HG02623 (cell line): Measurements from ENCODE around the gene NFIA.

Source experiments
- ATAC-seq: cut with Tn5 transposase; IDR thresholded peaks from one replicate; pipeline ENCODE4 v1.9.1; 2021; ENCODE audit warnings: moderate library complexity; ENCODE audit not compliant: unreplicated experiment

The NFIA gene

DNA sequence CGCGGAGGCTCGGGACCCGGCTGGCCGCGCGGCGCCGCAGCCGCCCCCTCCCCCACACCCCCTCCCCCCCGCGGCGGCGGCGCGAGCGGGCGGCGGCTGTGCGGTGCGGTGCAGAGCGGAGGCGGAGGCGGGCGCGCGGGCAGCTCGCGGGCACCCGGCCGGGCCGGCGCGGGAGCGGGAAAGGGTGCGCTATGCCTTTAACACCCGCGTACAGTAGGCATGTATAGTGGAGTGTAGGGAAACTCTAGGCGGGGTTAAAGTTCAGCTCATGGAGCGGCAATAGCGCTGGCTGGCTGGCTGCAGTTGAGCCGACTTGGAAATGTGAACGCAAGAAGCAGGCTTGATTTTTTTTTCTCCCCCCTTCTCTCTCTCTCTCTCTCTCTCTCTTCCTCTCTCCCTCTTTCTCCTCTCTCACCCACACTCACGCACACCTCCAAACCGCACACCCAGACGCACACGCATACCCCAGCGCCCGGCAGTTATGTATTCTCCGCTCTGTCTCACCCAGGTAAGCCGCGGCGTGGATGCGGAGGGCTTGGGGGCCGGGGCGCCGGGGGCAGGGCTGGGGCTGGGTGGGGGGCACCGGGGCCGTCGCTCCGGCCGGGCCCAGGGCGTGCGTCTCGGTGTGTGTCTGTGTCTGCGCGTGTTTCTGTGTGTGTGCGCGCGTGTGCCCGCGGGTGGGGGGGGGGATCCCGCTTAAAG is at the start of gene NFIA:
NFIA (plus strand) TSS at position 251 of the 702 bp plus-strand sequence.
- ATAC-seq: no peak

DNA sequence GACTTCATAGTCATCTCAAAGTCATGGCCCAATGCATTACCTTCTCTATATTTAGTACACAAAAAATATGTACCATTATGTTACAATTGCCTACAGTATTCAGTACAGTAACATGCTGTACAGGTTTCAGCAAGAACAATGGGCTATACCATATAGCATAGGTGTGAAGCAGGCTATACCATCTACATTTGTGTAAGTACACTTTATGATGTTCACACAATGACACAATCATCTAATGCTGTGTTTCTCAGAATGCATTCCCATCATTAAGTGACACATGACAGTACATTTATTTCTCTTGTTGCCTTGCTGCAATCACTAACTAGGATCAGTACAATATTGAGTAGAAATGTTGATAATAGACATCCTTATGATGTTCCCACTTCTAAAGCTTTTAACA is 46.5 kb upstream of the NFIA start:
- ATAC-seq: no peak

DNA sequence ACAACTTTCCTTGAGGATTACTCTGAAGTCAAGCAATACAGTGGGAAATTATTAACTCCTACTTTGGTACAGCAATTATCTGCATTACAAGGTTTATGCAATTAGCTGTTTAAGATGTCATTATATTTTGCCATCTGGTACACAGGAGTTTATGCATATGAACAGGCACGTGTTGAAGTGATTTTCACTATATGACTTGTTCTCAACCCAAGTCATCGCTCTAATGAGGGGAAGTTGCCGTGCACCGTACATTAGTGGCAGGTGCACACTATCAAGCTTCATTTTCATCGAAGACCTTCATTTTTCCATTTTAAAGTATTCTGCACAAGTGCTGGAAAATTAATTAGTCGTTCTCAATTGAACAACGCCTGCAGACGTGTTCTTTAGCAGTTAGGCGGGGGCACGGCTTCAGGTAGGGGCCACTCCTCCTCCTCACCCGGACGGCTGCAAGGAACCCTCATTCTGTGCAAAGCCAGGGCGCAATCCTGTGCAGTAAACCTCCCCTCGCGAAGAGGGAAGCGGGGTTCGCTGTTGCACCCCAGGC is 39.8 kb upstream of the NFIA start:
- no peak for ATAC-seq

DNA sequence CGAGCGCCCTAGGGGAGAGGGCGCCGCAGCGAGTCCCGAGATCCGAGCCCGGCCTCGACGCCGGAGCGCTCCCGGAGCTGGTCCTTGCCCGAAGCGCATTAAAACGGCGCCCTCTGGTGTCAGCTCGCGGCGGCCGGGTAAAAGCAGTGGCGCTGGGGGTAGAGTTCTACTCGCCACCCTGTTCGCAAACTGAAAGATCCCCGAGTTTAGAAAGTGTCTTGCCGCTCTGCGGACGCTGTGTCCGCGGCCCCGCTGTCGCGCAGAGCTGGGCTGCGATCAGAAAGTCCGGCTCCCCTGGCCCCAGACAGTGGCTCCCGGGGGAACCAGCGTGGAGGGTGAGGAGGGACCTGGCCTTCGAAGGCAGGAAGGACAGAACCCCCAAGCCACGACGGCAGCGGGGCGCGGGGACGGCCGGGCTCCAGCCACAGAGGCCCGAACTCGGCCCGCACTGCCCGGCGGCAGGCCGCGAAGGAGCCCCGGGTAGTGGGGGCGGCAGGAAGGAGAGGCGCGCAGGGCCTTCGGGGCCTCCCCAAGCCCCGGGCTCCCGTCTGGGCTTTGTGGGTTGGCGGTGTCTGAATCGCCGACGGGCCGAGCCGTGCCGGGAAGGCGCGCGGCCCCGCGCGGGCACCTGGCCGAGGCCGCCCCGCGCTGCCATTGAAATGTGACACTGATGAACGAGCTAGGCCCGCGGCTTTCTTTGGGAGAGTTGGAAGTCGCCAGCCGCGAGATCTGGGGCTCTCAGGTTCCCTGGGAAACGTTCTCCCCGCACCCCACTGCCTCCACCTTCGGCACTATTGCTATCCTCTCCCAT is 39.1 kb upstream of the NFIA start:
- ATAC-seq: no peak

DNA sequence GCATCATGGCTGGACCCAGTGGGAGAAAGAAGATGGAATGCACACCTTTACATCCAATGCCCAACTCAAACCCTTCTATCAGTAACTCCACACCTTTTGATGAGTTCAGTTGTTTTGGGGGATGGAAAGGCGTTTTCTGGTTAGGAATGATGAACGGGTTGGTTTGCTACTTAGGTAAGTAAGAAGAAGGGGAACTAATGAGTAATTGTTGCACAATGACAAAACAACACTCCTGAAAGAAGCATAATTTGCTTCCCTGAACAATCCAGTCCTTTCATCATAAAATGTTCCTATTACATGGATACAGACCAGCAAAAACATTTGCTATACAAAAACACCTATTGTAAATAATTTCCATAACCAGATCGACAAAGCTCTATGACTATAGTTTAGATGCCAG is 35.9 kb upstream of the NFIA start:
- ATAC-seq: no peak

DNA sequence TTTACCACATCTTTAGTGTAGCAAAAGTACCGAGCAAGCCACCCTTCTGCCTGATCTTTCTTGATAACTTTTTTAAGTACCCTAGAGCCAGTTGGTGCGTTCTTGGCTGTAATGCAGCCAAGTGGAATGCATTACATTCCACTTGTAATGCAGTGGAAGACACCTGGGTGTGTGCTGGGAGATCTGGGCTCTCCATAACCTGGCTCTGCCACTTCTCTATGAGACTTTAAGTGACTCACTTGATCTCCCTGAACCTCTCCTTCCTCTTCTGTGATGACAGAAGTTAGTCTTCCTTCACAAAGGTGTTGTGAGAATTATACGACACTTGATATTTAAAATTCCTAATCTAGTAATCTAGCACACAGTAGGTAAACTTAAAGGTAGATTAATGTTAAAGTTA is 35.3 kb upstream of the NFIA start:
- ATAC-seq: no peak

DNA sequence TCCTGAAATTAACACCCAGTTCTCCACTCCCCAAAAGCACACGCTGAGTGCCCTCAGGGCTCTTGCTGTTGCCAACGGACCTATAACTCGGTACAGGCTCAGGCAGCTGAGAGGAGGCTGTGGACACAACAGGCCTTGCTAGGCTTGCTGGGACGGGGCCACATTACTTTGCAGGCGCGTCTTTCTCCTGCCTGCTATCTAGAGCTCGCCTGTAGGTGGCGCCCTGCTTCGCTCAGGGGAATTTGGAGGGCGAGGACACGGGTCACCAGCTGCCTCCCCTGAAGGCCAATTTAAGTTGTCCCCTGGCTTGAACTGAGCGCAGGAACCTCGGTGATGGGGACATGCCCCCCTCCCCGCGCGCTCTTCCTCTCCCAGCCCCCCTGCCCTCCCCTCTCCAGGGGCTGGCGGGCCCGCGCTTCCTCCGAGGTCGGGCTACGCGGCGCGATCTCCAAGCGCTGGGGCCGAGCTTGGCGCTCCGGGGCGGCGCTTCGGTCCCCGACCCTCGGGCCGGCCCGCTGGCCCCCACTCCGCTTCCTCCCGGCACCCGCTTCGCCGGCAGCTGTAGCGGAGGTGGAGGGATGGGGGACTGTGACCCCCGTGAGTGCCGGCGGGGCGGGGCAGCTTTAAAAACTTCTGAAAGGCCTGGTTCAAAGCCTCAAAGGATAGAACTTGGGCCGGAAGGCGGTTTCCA is 32.4 kb upstream of the NFIA start:
- peak; percentile 61 for ATAC-seq

DNA sequence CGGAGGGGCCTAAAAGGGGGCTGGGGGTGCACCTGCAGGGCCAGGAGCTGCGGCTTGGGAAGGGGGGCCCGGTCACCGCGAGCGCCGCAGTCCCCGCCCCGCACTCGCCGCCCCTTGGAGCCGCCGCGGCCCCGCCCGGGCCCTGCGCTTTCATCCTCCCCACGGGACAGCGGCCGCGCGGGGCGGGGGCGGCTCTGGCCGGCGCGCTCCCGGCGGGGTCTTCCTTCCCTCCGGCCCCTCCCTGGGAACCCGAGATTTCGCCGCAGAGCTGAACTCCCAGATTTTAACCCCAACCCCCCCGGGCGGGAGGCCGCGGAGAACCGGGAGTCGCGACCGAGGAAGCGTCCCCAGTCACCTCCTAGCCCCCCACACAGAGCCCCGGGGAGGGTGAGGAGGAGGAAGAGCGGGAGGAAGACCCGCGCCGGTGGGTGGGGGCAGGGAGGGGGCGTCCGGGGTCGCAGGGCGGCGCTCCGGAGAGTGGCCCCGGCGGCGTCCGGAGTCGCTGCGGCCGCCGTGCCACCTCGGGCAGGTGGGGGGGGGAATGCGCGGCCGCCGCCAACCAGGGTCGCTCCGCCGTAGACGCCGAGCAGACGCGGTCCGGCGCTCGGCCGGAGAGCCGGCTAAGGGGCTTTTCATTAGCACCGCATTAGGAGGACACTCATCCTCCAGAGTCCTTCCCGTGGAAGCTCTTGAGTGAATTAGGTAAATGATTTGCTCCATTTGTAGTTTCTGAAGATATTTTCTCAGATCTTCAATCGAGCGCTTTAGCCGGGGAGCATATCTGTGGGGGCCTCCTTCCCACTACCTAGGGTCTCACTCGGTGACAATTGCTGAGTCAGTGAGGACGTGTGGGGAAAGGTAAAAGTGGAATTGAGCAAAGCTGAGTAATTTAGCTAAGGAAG is 31.6 kb upstream of the NFIA start:
- no peak for ATAC-seq

DNA sequence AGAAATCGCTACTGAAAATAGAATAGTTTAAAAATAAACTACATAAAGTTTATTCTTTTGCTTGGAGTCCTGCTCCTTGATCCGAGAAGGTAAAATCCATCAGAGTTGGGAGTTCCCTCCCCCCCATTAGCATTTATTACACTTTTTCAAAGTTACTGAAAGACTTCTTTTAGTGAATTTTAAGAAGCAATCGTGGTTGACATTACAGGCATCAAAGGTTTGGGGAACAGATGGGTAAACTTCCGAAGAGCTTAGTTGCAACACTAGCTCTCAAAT is 31.0 kb upstream of the NFIA start:
- no peak for ATAC-seq

DNA sequence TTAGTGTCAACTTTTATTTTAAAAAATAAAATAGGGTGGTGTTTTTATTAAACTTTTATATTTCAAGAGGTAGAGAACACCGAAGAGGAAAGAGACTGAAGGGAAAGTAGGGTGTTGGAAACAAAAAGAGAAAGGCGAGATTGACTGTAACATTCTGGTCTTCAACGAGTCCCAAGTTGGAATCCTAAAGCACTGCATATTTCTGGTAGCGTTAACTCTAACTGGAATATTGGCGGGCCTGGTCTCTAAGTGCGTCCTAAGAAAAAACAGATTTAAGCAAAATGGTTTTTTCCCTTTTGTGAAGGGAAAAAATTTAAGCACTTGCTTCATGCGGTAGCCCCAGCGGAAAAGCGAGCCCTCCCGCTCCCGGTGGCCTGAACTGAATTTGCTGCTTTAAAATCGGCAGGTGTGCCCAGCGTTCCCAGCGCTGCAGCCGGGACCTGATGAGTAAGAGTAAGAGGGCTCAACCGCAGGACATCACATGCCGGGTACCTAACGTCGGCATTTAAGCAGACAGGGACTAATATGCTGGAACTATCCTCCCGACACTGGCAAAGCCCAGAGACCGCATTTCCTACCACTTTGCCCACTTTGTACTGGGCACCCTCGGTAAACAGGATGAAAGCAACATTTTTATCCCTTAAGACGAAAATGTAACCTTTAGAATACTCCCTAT is 30.5 kb upstream of the NFIA start:
- ATAC-seq: no peak

DNA sequence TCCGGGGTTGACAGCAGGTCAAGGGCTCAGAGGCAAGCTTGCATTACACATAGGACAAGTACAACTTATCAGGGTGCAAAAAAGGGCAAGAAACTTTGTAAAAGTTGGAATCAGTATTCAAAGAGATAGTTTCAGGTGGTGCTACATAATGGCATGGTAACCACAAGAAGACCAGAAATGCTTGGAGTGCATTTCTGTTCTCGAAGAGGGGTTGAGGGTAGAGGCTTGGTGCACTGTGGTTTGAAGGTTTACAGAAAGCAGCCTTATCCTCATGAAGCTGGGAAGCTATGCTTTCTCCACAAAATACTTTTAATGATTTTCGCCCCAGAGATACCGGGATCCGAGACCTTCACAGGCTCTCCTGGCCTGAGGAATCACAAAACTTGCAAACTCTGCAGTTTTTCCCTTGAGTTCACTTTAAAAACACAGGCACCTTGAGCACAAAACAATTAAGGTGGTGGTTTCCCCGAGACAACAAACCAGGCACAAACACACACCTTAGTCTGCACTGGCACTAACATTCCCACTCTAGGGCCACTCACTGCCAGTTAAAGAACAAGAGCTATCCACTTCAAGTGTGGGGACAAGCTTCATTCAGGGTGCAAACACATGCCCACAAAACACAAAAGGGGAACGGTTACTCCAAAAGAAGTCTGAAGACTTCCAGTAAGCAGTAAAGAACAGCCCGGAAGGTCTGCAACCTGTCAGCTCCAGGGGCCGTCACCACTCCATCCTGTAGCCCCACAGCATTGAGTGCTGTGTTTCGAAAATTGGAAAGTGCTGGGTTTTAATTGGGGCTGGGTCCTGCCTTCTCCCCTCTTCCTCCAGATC is 29.8 kb upstream of the NFIA start:
- no peak for ATAC-seq

DNA sequence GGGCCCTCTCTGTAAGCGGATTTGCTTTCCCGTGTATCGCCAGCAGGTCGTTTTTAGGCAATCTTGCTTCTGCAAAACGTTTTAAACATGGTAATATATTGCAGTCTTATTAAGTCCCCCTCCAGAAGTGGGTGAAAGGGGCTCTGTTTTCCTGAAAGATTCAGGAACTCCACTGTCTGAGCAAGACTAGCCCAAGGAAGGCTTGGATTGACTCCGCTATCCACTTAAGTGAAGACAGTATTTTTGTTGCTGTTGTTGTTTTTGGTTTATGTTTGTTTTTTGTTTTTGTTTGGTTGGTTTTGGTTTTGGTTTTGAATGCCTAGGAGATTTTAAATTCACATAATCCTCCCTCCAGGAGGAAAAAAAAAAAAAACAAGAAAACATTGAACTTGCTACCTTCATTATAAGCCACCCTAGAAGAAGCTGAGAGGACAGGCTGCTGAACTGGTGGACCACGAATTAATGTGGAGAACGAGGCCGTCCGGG is 29.1 kb upstream of the NFIA start:
- no peak for ATAC-seq

DNA sequence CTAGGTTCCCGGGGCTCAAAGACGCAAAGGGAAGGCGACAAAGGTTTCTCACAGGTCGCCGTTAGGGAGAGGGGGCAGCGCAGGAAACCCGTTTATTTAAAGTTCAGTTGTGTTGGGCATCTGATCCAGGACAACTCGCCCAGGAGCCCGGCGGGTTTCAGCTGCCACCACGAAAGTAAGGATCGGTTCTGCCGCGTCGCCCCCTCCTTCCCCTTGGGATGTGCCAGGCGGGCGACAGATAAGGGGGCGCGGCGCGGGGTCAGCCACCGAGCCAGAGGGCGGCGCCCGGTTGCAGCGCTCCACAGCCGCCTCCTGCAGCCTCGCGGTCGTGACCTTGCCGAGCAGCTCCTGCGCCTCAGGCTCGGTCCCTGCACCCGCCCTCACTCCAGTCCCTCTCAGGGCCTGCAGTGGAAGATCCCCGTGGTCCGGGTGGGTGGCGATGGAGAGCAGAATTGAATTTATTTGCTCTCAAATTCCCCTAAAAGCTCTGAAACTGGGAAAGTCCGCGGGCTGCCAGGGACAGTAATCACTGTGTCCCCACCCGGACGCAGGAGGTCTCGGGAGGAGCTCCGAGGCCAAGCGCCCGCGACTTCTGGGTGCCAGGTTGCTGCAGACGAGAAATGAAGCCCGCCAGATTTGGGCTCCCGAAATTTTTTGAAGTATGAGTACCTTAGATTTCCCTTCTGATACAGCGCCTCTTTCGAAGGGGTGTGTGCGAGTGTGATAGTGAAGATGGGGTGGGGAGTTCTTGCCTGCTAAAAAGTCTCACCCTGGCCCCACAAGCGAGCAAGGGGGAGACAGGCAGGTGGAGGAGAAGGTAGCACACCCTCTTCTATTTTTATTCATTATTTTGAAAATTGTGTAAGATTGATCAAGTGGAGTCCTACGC is 28.4 kb upstream of the NFIA start:
- no peak for ATAC-seq

DNA sequence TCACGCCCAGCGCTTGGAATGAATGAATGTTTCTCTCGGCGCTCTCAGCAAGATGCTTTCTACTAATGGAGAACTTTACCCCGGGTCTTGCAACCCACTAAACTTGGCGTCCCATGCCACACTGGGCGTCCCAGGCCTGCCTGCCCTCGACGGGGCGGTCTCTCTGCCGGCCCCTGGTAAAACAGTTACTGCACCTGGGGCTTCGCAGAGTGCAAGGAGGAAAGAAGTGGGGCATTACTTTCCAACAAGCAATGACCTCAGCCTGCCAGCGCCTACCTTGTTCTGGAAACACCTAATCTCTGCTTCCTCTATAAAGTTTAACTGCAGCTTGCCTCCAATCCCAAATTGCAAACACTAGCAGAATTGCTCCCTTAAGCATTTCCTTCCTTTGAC is 27.8 kb upstream of the NFIA start:
- ATAC-seq: no peak

DNA sequence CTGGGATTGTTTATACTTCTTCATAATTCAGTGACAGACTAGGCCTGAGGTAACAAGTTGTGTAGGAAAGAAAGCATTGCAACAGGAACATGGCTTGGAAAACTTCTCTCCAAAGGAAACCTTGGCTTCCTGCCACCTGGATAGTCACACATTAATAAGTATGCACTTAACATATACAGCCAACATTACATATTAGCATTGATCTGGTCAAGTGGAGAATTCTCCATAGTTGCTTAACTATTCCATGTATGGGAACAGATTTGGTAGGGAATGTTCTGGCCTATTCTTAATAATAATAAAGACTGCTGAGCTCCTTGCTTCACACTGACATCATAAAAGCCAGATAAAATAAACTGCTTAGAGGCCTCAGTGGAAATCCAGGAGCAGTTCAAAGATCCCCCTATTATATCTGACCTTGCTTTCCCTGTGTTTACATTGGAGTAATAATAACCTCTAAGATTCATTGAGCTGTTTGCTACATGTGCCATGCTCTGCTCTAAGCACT is 27.2 kb upstream of the NFIA start:
- no peak for ATAC-seq

DNA sequence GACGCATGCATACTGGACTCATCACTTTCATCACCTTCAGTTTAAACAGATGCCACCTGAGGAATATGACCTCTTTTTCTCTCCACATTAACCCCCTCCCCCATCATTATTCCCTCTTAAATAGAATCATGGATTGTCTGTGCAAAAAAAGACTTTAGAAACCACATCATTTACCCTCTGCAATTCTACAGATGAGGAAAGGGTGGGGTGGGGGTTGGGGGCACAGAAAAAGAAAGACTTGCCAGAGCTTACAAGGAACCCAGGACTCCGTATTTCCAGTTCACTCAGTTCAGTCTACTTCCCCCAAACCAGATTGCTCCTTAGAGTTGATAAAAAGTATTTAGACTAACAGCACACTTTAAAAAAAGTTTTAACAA is 26.2 kb upstream of the NFIA start:
- ATAC-seq: no peak

DNA sequence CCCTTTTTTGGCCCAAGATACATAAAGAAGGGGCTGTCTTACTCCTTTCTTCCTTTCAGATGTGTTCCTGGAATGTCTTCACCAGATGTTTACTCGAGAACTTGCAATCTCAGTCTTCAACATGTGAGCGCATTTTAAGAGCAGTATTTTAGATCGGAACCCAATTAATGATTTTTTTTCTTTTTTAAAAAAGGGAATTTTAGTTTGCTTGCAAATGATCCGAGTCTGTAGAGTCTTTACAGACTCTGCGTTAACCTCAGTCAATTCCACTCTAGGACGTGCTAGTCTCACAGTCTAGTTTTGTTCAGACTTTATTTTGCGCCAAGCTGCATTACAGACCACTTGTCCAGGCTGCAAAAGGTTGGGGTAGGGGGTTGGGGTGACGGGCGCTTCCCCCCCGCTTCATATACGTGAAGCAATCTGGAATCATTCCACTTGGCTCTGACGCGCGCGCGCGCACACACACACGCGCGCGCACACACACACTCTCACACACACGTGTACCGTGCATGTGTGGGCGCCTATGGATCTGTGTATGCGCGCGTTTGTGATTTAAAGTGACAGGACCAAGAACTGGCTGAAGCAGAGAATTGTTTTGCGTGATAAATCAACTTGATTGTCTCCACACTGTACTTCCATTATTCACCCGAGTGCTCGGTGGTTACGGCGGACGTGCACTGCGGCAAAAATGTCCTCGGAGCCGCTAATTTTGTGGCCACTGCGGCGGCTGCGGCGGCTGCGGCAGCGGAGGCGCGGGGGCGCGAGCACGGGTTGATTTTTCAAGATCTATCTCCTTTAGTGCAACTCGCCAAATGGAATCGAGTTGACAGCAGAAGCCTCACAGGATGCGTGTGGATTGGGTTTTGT is 25.6 kb upstream of the NFIA start:
- no peak for ATAC-seq
